SJCRH30 (cell line): Measurements from ENCODE around the gene SMCO3. TPM values are rescaled to one million over a fixed set of nuclear protein-coding genes. Genes with fewer than 3 reads are reported as not detected.

Source experiments
- DNase-seq, 2 experiments: peaks; one replicate each; pipeline ENCODE4 v3.0.0-alpha.2; 2015 to 2020
- H3K27ac ChIP-seq: fragments of 250-450 bp; sonication (Bioruptor Pico); 2 replicates; pipeline ENCODE4 v1.5.1; 2020; ENCODE audit warnings: mild to moderate bottlenecking, moderate library complexity
- H3K27me3 ChIP-seq: fragments of 250-450 bp; sonication (Bioruptor Pico); 2 replicates; pipeline ENCODE4 v1.5.1; 2020; ENCODE audit warnings: mild to moderate bottlenecking, moderate library complexity
- H3K36me3 ChIP-seq: fragments of 250-450 bp; sonication (Bioruptor Pico); 2 replicates; pipeline ENCODE4 v1.5.1; 2020; ENCODE audit warnings: mild to moderate bottlenecking, moderate library complexity
- H3K4me1 ChIP-seq: fragments of 250-450 bp; sonication (Bioruptor Pico); 2 replicates; pipeline ENCODE4 v1.5.1; 2020; ENCODE audit warnings: mild to moderate bottlenecking, moderate library complexity
- H3K4me3 ChIP-seq: fragments of 250-450 bp; sonication (Bioruptor Pico); 2 replicates; pipeline ENCODE4 v1.5.1; 2020; ENCODE audit warnings: mild to moderate bottlenecking, moderate library complexity
- H3K9me3 ChIP-seq: fragments of 250-450 bp; sonication (Bioruptor Pico); replicated peaks from 2 replicates; pipeline ENCODE4 v1.5.1; 2020; ENCODE audit warnings: mild to moderate bottlenecking, moderate library complexity
- total RNA-seq: library from RNA; depleted of rRNA; stranded (reverse); fragments of >200 nt; shearing (Covaris generic); gene quantifications from 2 replicates; pipeline ENCODE4 v1.2.3, GENCODE V29; 2014

The SMCO3 gene
- total RNA-seq, 1 experiment from 2014 or later: not detected

- no peaks in the 10 kb centered on the region for H3K27me3 ChIP-seq
- peak in 1 of 2 experiments; percentile 3 for DNase-seq
- no peak overlapping the region for H3K27ac ChIP-seq
- H3K9me3 ChIP-seq: no peaks in the 10 kb centered on the region
- H3K4me1 ChIP-seq: no peaks in the 10 kb centered on the region
- H3K36me3 ChIP-seq: no peaks in the 10 kb centered on the region
- H3K4me3 ChIP-seq: no peak overlapping the region
Measured at GRCh38 chr12:14841761-14842160, 27.8 kb upstream of the SMCO3 start.

DNA sequence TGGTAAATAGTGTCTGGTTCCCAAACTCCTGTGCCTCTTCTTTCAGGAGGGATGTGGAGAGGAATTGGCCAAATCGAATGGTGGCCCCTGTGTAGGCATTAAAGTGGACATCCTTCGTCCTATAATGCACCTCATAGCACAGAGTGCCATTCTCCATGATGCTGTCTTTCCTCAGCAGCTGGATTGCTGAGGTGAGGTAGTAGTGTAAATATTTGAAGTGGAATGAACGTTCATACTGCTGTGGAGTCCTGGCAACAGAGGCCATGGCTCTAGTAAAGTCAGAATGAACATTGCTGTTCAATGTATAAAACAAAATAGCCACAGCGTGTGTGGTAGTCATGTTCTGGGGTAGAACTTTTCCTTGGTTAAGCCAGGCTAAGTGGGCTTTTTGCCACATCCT is 26.6 kb upstream of the SMCO3 start:
- no peaks in the 10 kb centered on the region for H3K9me3 ChIP-seq
- DNase-seq: no peak
- H3K27ac ChIP-seq: no peak overlapping the region
- H3K4me3 ChIP-seq: no peak overlapping the region
- H3K36me3 ChIP-seq: no peaks in the 10 kb centered on the region
- no peaks in the 10 kb centered on the region for H3K27me3 ChIP-seq
- no peaks in the 10 kb centered on the region for H3K4me1 ChIP-seq

DNA sequence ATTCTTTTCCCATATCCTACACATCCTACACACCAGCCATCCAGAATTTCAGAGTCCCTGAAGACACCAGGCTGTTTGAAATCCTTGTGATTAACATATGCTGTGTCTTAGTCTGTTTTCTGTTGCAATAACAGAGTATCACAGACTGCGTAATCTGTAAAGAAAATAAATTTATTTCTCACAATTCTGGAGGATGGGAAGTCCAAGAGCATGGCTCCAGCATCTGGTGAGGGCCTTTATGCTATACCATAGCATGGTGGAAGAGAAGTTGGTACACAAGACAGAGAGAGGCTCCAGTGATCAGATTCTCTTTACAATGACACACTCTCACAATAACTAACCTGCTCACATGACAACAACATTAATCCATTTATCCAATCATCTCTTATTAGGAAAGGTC is 25.3 kb upstream of the SMCO3 start:
- Histone ChIP-seq H3K27me3 (no peaks in the 10 kb centered on the region), H3K4me1 (no peaks in the 10 kb centered on the region)

DNA sequence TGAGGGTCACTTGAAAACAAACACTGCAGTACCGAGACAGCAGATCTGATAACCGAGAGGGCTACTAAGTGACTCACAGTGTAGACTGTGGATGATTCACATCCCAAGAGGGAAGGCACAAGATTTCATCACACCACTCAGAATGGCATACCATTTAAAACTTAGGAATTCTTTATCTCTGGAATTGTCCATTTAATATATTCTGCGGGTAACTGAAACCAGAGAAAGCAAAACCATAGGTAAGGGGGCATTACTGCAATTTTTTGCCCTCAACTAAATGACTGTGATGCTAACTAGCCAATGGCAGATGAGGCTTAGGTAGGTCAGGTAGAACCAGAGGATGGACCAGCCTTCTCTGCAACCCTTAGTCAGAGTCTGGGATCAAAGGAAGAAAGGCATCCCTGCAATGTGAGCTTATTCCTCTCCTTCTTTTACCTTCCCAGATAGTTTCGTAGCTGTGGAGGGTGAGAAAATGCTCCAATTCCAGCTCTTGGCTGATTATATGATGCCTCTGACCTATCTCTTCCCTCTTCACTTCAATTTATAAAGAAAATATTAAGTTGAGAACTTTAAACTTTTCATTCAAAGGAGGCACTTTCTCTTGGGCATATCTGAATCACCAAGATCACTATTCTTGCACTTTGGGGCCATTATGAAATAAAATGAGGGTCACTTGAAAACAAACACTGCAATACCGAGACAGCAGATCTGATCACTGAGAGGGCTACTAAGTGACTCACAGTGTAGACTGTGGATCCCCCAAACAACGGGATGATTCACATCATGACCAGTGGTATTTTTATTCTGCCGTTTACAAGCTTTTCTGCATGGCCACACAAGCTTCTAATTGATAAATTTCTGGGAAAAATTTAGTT is 22.6 kb upstream of the SMCO3 start:
- H3K4me3 ChIP-seq: no peak overlapping the region
- H3K36me3 ChIP-seq: no peaks in the 10 kb centered on the region
- no peaks in the 10 kb centered on the region for H3K27me3 ChIP-seq
- DNase-seq: no peak
- H3K9me3 ChIP-seq: no peaks in the 10 kb centered on the region
- no peaks in the 10 kb centered on the region for H3K4me1 ChIP-seq
- no peak overlapping the region for H3K27ac ChIP-seq

More for the DNA sequence above, 25.3 kb upstream of the SMCO3 start:
- H3K4me3 ChIP-seq: no peak overlapping the region
- no peaks in the 10 kb centered on the region for H3K36me3 ChIP-seq
- H3K9me3 ChIP-seq: no peaks in the 10 kb centered on the region
- no peak for DNase-seq
- H3K27ac ChIP-seq: no peak overlapping the region

GRCh38 chr12:14834509-14834908 is 20.5 kb upstream of the SMCO3 start:
- Histone ChIP-seq H3K36me3 (no peaks in the 10 kb centered on the region), H3K27me3 (no peaks in the 10 kb centered on the region), H3K27ac (no peak overlapping the region), H3K4me3 (no peak overlapping the region), H3K9me3 (no peaks in the 10 kb centered on the region), H3K4me1 (no peaks in the 10 kb centered on the region)
- DNase-seq: no peak

- Histone ChIP-seq H3K4me3 (no peak overlapping the region), H3K9me3 (no peaks in the 10 kb centered on the region), H3K27ac (no peak overlapping the region), H3K27me3 (no peaks in the 10 kb centered on the region), H3K4me1 (no peaks in the 10 kb centered on the region), H3K36me3 (no peaks in the 10 kb centered on the region)
- DNase-seq: no peak
Measured at GRCh38 chr12:14833952-14834351, 20.0 kb upstream of the SMCO3 start.

GRCh38 chr12:14833336-14833735 is 19.4 kb upstream of the SMCO3 start:
- Histone ChIP-seq H3K36me3 (no peaks in the 10 kb centered on the region), H3K9me3 (no peaks in the 10 kb centered on the region), H3K27me3 (no peaks in the 10 kb centered on the region), H3K27ac (no peak overlapping the region), H3K4me1 (no peaks in the 10 kb centered on the region), H3K4me3 (no peak overlapping the region)
- DNase-seq: no peak

GRCh38 chr12:14828892-14829291 is 14.9 kb upstream of the SMCO3 start:
- Histone ChIP-seq H3K9me3 (no peaks in the 10 kb centered on the region), H3K27me3 (no peaks in the 10 kb centered on the region), H3K4me1 (no peaks in the 10 kb centered on the region), H3K27ac (no peak overlapping the region), H3K4me3 (no peak overlapping the region), H3K36me3 (no peaks in the 10 kb centered on the region)
- DNase-seq: peak in 1 of 2 experiments; percentile 20

GRCh38 chr12:14827043-14827442 is 13.1 kb upstream of the SMCO3 start:
- no peaks in the 10 kb centered on the region for H3K27me3 ChIP-seq
- H3K4me3 ChIP-seq: no peak overlapping the region
- H3K4me1 ChIP-seq: no peaks in the 10 kb centered on the region

DNA sequence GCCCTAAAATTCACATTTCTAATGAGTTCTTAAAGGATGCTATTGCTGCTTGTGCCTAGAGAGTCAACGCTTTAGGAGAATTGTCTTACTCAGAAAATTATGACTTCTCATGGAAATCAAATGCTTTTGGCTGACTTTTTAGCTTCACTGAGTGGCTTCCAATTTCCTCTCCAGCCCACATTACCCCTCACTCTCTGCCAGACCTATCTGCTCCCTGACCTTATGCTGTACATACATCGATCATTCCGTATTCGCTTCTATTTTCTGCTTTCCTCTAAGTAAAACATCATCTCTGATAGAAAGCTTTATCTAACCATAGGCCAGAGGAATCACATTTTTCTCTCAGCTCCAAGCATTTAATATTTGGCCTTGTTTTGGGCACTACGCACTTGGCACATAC is 12.5 kb upstream of the SMCO3 start:
- Histone ChIP-seq H3K4me1 (no peaks in the 10 kb centered on the region), H3K4me3 (no peak overlapping the region), H3K9me3 (no peaks in the 10 kb centered on the region), H3K27ac (no peak overlapping the region), H3K36me3 (no peaks in the 10 kb centered on the region), H3K27me3 (no peaks in the 10 kb centered on the region)
- DNase-seq: no peak

More at GRCh38 chr12:14827043-14827442, 13.1 kb upstream of the SMCO3 start:
- no peaks in the 10 kb centered on the region for H3K36me3 ChIP-seq
- no peak for DNase-seq
- no peaks in the 10 kb centered on the region for H3K9me3 ChIP-seq
- no peak overlapping the region for H3K27ac ChIP-seq

- DNase-seq: no peak
- Histone ChIP-seq H3K9me3 (no peaks in the 10 kb centered on the region), H3K27me3 (no peaks in the 10 kb centered on the region), H3K4me1 (no peaks in the 10 kb centered on the region), H3K36me3 (no peaks in the 10 kb centered on the region), H3K4me3 (no peak overlapping the region), H3K27ac (no peak overlapping the region)
Measured at GRCh38 chr12:14825256-14825655, 11.3 kb upstream of the SMCO3 start.

DNA sequence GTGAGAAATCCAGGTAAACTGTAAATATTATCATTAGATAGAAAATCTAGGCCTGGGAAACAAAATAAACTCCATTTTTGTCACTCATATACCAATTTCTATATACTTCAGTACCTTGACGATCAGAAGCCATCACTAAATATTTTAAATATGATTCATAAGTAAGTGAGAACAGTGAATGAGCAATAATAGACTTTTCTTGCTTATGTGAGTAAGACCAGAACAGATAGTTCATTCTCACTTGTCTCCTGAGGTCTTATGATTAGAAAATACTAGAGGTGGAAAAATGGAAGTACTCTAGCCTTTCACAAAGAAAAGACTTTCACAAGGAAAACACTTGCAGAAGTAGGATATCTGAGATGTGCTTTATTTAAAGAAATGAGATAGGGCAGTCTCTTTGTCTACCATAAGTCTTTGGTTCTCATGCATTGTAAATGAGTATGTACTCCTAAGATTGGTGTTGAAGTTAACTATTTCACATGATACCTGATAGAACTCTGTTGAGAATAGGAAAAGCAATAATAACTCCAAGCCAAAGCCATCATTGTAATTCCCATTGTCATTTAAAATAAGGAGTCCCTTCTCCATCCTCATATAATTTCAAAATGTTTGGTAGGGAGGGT is 10.1 kb upstream of the SMCO3 start:
- no peaks in the 10 kb centered on the region for H3K4me1 ChIP-seq
- no peaks in the 10 kb centered on the region for H3K9me3 ChIP-seq
- no peaks in the 10 kb centered on the region for H3K36me3 ChIP-seq
- no peak for DNase-seq
- no peak overlapping the region for H3K27ac ChIP-seq
- H3K4me3 ChIP-seq: no peak overlapping the region
- no peaks in the 10 kb centered on the region for H3K27me3 ChIP-seq

DNA sequence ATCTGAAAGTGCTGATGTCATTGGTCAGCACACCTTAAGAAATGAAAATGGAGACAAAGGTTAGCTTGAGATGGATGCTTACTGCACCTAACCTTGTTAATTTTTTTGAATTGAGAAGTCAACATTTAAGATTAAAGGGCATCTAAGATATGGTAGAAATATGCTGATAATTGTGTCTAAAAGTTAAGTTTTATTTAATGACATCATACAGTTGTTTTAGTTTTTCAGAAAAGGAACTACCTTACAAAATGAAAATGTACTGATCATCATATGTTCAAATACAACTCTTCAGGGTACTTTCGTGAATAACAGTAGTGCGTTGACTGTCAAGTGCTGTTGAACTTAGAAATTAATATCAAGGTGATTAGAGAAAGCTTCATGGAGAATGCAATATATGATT is 2.5 kb downstream of the SMCO3 start:
- Histone ChIP-seq H3K27me3 (no peaks in the 10 kb centered on the region), H3K4me3 (no peak overlapping the region), H3K4me1 (no peaks in the 10 kb centered on the region), H3K27ac (no peak overlapping the region), H3K36me3 (no peaks in the 10 kb centered on the region), H3K9me3 (no peaks in the 10 kb centered on the region)
- DNase-seq: no peak

- Histone ChIP-seq H3K36me3 (no peaks in the 10 kb centered on the region), H3K9me3 (no peaks in the 10 kb centered on the region), H3K4me3 (no peak overlapping the region), H3K27ac (no peak overlapping the region), H3K4me1 (no peaks in the 10 kb centered on the region), H3K27me3 (no peaks in the 10 kb centered on the region)
- DNase-seq: peak; percentile 16 to 40
Measured at GRCh38 chr12:14810953-14811483, 3.0 kb downstream of the SMCO3 start.

DNA sequence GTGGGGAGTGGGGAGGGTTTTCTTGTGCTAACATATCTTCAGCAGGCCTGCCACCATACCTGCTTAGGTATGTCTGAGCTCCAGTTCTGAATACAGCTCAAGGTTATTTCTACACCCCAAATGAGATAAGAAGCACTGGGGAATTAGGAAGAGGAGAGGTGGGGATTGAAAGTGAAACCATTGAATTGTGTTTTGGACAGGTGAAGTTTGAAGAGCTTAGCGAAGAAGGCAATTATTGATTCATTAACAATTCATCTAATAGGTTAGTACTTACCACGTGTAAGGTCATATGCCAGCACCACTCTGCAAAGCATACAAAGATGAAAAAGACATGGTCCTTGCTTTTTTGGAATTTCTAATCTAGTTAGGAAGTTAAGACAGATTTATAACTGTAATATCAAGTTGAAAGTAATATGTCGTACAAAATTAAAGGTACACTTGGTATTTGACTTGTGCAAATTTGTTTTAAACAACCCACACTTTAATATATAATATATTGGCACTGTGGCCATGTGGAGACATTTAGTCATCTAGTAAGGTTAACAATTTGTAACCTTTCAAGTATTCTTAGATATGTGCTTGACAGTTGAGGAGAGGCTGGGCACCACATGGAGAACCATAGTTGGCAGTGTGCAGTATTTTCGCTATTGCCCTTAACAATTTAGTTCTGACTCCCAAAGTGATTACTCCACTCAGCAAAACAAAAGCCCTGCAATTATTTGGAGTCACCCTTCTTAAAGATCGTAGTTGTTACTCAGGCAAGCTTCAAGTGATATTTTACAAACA is 3.6 kb downstream of the SMCO3 start:
- Histone ChIP-seq H3K36me3 (no peaks in the 10 kb centered on the region), H3K27ac (no peak overlapping the region), H3K4me3 (no peak overlapping the region), H3K27me3 (no peaks in the 10 kb centered on the region), H3K4me1 (peaks cover under 1% of the 10 kb centered on the region; the same call in 1 of the 2 replicates), H3K9me3 (no peaks in the 10 kb centered on the region)
- DNase-seq: no peak
